Type B pancreatic cell (in vitro differentiated cells): ENCODE measurements around the gene TBC1D22B. TPM values are rescaled to one million over a fixed set of nuclear protein-coding genes. Genes with fewer than 3 reads are reported as not detected.

Experiments used
- DNase-seq: peaks from one replicate; pipeline ENCODE4 v3.0.0; 2021; ENCODE audit warnings: mixed read lengths; ENCODE audit not compliant: unreplicated experiment; ENCODE audit errors: extremely low spot score
- H3K27ac Mint-ChIP-seq: 2 replicates; pipeline ENCODE4 v1.8.0; 2021; ENCODE audit warnings: mild to moderate bottlenecking, mixed read lengths
- H3K27me3 Mint-ChIP-seq: 2 replicates; pipeline ENCODE4 v1.8.0; 2021; ENCODE audit warnings: mixed read lengths
- H3K36me3 Mint-ChIP-seq: 2 replicates; pipeline ENCODE4 v1.8.0; 2021; ENCODE audit warnings: mixed read lengths
- H3K4me1 Mint-ChIP-seq: one replicate; pipeline ENCODE4 v1.8.0; 2021; ENCODE audit warnings: mixed read lengths; ENCODE audit not compliant: unreplicated experiment
- H3K4me3 Mint-ChIP-seq: 2 replicates; pipeline ENCODE4 v1.8.0; 2021; ENCODE audit warnings: mild to moderate bottlenecking, mixed read lengths
- H3K9me3 Mint-ChIP-seq: 2 replicates; pipeline ENCODE4 v1.8.0; 2021; ENCODE audit warnings: mixed read lengths
- total RNA-seq: library from RNA; stranded (reverse); gene quantifications from 2 replicates; pipeline ENCODE4 v1.2.1, GENCODE V29; 2021; ENCODE audit warnings: low replicate concordance
- TF ChIP-seq, protein P1 (sequence below): fragments of 200-600 bp; sonication (generic); conservative IDR thresholded peaks from 2 replicates; pipeline ENCODE4 v1.5.0; 2021; ENCODE audit warnings: antibody characterized with exemption, mild to moderate bottlenecking

The TBC1D22B gene
- total RNA-seq, 1 donor from 2014 or later, result 13.6 TPM

DNA sequence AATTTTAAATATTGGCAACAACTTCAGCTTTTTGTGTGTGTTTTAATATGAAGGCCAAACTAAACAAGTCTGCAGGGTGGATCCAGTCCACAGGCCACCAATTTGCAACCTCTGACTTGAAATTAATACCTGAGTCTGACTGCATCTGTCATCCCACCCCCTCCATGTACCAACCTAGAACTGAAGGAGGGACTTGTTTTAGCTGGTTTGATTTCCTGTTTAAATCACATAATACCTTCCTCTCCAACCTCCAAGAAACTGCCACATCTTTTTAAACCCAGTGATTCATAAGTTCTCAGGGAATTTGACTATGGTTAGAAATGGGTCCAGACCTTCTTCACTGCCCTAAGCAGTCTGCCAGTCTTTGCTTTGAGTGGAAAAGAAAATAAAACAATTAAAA lies 117.8 kb downstream of the TBC1D22B start:
- peaks cover 18% of the 10 kb centered on the region for H3K36me3 Mint-ChIP-seq
- no peaks in the 10 kb centered on the region for H3K27me3 Mint-ChIP-seq
- H3K27ac Mint-ChIP-seq, result no peak overlapping the region
- peaks cover 4% of the 10 kb centered on the region for H3K4me1 Mint-ChIP-seq
- TF ChIP-seq, protein P1, sequence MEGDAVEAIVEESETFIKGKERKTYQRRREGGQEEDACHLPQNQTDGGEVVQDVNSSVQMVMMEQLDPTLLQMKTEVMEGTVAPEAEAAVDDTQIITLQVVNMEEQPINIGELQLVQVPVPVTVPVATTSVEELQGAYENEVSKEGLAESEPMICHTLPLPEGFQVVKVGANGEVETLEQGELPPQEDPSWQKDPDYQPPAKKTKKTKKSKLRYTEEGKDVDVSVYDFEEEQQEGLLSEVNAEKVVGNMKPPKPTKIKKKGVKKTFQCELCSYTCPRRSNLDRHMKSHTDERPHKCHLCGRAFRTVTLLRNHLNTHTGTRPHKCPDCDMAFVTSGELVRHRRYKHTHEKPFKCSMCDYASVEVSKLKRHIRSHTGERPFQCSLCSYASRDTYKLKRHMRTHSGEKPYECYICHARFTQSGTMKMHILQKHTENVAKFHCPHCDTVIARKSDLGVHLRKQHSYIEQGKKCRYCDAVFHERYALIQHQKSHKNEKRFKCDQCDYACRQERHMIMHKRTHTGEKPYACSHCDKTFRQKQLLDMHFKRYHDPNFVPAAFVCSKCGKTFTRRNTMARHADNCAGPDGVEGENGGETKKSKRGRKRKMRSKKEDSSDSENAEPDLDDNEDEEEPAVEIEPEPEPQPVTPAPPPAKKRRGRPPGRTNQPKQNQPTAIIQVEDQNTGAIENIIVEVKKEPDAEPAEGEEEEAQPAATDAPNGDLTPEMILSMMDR, result no peak
- H3K4me3 Mint-ChIP-seq, result no peak overlapping the region
- H3K9me3 Mint-ChIP-seq, result no peaks in the 10 kb centered on the region
- DNase-seq, result no peak

DNA sequence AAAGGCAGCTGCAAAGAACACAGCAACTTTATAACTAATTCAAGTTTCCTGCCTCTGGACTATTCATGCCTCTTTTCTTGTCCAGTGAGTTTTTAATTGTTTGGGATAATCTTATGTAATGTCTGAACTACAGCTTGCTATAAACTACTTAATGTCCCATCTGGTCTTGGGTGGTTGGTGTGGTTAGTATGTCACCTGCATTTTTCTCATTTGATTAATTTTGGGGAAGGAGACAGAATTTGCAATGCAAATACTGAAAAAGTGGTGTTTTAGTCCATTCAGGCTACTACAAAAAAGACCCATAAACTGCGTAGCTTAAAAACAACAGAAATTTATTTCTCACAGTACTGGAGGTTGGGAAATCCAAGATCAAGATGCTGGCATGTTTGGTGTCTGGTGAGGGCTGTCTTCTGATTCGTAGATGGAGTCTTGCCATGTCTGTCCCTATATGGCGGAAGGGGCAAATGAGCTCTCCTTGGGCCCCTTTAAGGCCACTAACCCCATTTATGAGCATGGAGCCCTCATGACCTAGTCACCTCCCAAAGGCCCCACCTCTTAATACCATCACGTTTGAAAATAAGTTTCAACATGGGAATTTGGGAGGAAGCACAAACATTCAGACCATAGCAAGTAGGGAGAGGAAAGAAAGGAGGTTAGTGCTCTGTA lies 118.6 kb downstream of the TBC1D22B start:
- TF ChIP-seq, protein P1, result no peak
- no peak overlapping the region for H3K4me3 Mint-ChIP-seq
- no peaks in the 10 kb centered on the region for H3K27me3 Mint-ChIP-seq
- no peak for DNase-seq
- H3K36me3 Mint-ChIP-seq, result peaks cover 16% of the 10 kb centered on the region
- H3K9me3 Mint-ChIP-seq, result no peaks in the 10 kb centered on the region
- no peak overlapping the region for H3K27ac Mint-ChIP-seq
- no peaks in the 10 kb centered on the region for H3K4me1 Mint-ChIP-seq

DNA sequence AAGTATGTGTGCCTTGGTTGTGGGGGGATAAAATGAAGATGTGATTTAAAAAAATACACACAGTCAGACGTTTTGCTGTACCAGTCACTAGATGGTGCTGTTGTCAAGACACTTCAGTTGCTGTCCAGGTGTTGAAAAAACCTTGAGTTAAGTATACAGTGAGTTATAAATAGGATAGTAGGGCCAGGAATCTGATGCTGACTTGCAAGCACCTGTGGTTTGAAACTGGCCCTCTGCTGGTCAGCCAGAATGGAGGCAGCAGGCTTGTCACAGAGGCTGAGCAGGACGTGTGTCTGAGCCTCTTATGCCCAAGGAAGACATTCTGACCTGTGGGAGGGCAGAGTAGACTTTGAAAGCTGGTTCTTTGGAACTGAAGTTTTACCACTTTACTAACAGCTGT lies 124.0 kb downstream of the TBC1D22B start:
- peaks cover 24% of the 10 kb centered on the region for H3K36me3 Mint-ChIP-seq
- H3K27me3 Mint-ChIP-seq, result no peaks in the 10 kb centered on the region
- peak overlapping the region; percentile 77 for H3K27ac Mint-ChIP-seq
- no peaks in the 10 kb centered on the region for H3K9me3 Mint-ChIP-seq
- H3K4me1 Mint-ChIP-seq, result no peaks in the 10 kb centered on the region
- TF ChIP-seq, protein P1, result peak; percentile 75
- DNase-seq, result no peak
- H3K4me3 Mint-ChIP-seq, result peak overlapping the region; percentile 3

Other genes with a start within 250 kb of the TBC1D22B start
- gene PIM1, start 87.6 kb upstream of the TBC1D22B start, total RNA-seq, result 41.5 and 74.2 TPM in 2 replicates
- 1.1 and 1.3 TPM in 2 replicates for gene TMEM217, start 372 bp downstream of the TBC1D22B start, total RNA-seq
- gene RNF8, start 96.2 kb downstream of the TBC1D22B start, total RNA-seq, result 38.6 and 50.4 TPM in 2 replicates
- gene CMTR1, start 175.4 kb downstream of the TBC1D22B start, total RNA-seq, result 37.8 and 53.0 TPM in 2 replicates
- 28.1 and 38.3 TPM in 2 replicates for gene CCDC167, start 242.1 kb downstream of the TBC1D22B start, total RNA-seq